ENCODE measurements around the gene MOK.
"Not testable (repeated sequence)": the region's sequence is repeated elsewhere in the genome, so short reads cannot be mapped to it uniquely, and the experiment has no call there.

The MOK gene

DNA sequence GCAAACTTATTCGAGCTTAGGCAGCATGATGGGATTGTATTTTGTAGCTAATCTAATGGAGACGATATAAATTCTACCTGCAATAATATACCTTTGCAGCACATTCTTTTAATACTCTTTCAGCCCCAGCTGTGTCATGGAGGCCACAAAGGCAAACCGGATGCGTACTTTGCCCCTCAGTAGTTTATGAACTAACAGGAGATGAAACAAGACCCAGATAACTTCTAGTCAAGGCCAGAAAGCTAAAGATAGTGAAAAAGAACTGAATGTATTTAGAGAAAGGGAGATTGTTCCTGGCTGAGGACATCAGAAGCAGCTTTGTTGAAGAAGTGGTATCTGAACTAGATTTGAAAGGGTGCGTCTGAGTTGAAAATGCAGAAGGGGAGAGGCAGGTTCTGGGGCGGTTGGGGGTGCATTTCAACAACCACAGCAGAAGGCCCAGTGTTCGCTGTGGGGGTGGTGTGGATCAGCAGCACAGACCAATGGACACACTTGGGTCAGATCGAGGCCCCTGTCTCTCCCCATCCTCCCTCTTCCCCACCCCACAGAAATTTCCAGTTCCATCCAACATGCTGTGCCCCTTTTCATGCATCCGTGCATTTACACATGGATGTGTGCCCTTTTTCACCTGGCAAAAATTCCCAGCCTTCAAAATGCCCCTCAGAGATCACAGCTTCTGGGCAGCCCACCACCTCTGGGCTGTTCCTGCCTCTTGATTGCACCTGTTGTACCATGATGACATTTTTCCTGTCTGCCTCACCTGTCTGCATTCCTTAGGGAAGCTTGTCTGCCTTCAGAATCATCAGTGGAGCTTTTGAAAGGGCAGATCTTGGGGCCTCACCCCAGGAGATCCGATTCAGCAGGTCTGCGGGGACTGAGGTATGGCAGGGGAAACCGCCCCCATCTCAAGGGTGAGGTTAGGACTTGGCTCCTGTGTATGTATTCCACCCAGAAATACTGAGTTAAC, 16.8 kb upstream of the MOK start:
- DNase-seq = no peak

DNA sequence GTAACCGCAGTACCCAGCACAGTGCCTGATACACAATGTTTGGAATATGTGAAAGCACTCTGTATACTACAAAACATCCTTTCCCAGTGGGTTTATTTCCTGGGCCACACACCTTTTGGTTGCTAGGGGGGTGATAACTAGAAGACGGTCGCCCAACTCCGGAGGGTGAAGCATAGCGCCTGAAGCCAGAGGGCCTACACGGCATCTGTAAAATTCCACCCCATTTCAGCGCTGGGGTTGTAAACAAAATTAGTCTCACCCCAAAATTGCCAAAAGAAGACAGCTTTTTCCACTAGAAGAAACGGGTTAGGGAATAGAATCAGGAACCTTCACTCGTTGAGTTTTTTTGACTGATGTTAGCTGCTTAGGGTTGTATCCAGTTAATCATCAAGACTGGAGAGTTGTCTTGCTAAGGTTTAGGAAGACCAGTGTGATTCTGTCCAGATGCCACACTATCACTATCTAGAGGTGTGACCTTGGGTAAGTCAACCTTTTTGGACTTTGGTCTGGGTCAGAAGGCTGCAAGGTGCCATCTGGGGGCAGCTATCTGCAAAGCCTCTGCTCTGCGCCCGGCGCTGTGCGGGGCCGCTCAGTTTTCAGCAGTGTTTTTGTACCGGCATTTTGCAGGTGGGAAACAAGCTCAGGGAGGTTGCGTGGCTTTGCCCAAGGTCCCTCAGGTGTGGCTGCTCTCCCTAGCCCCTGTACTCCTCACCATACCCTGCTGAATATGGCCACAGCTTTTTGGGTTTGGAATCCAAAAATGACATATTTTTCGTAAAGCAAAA, 15.9 kb upstream of the MOK start:
- DNase-seq = no peak

DNA sequence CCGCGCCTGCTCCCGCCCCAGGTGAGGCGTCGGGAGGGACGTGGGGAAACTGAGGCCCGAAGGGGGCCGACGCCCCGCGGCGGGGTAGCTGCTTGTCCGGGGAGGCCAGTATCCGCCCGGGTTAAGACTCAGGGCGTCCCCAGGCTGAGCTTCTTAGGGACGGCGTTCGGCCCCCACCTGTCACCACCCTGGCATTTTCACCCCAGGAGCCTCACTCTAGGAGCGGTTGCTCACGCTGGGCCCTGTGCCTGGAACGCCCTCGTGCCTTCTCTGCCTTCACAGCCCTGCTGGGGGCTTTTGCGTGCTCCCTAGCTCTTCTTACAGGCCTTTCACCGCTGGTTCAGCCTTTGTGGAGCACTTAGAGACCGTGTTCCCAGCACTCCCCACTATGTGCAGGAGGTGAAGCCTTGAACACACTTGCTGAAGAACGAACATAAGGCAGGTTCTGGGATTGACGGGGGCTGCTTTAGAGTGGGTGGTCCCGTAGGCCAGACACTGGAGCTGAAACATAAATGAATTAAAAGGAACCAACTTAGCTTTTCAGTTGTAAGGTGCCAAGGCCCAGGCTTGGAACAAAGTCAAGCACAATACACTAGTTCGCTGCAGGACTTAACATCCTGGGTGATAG, 15.2 kb upstream of the MOK start:
- DNase-seq = peak; percentile 44

DNA sequence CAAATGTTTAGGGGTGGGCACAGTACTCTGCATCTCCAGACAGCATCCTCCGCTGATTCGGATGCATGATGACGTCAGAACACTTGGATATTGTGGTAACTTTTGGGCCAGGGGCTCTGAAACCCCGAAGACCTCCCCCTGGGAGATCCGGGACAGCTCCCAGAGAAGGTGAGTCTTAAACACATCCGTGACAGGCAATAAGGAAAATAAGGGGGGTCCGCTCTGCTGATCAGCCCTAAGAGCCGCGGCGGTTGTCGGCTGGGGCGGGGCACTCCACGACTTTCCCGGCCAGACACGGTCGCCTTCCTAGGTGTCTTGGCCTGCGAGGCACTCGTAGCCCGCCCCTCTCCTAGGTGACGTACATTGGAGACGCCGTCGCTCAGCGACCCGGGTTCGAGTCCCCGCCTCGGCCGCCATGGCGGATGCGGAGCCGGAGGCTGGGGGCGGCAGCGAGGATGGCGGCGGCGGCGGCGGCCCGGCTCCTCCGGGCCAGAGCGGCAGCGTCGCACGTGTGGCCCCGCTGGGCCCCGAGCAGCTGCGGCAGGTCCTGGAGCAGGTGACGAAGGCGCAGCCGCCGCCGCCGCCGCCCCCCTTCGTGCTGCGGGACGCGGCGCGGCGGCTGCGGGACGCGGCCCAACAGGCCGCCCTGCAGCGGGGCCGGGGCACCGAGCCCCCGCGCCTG, 14.5 kb upstream of the MOK start, which contains the start of gene ZNF839:
TSS of gene ZNF839 (plus strand) at position 396 of the 682 bp plus-strand sequence. CDS start at position 416, 20 bp downstream.
- peak; percentile 93 for DNase-seq

DNA sequence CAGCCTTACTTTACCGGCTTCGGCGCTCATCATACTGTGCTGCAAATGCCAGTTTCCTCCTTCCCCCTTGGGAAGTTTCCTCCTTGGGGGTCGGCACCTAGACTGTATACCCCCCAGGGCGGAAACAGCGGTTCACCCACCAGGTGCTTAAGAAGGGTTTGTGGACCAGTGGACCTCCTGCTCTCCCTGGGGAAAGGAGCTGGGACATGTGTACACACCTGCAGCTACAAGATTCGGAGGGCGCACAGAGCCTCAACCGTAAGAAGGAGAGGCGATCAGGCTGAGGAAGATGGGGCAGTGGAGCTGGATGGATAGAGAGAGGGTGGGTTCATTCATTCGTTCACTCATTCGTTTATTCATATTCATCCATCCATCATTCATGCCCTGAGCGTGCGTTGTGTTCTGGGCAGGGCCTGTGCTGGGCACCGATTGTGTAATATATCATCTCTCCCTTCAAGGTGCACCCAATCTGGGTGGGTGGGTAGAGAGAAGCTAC, 13.9 kb upstream of the MOK start:
- DNase-seq = no peak

DNA sequence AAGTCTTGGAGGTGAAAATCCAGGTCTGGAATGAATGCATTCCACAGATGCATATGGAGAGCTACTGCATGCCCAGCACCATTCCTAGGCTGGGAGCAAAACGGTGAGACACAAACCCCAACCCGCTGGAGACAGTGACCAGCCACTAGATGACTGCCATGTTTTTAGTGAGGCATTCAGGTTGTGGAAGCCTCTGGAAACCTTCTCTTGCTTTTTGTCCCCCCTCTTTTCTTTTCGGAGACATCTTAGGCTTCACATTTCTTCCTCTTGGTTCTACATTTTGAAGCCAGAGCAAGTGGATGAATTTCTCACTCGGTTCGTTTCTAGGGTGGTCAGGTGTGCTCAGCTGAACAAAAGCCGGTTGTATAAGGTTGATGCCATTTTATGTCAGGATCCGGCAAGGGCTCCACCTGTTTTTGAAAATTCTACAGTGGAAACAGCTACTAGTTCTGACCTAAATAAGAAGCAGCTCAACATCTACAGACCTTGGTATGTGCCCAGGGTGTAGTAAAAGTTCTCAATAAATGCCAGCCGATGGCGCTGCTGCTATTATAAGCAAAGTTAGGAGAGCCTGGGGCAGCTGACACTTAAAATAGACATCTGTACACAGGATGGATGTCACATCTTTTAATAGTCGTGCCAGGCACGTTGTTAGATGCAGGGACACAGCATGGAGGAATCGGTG, 12.7 kb upstream of the MOK start:
- DNase-seq = no peak

DNA sequence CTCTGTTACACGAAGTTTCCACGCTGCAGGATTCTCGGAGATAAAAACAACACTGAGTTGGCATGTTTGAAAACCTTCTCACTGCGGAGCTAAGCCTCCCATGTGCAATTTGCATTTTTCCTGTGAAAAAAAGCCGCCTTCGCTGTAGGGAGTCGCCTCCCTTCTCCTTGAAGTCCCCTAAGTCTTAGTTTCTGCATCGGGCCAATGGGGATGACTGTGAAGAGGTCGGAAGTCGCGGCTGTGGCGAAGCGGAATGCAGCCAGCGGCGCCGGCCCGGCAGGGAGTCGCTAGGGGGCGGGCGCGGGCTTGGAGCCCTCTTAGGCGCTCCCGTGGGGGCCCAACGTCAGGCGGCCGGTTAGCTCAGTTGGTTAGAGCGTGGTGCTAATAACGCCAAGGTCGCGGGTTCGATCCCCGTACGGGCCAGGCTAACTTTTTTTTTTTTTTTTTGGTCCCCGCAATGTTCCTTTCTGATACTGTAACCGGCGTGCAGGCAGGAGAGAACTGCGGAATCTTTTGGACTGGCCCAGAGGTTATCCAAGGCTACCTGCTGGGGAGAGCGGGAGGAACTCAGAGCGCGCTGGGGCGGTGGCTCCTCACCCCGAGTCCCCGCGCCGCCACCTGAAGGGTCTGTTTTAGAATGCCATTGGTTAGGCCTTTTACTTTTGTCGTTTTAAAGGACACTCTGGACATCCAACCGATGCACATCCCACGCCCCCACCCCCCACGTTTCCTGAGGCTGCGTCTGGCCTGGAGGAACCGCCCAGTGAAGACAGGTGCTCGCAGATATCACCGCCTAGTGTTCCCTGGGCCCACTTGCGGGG, 12.0 kb upstream of the MOK start:
- peak; percentile 92 for DNase-seq

DNA sequence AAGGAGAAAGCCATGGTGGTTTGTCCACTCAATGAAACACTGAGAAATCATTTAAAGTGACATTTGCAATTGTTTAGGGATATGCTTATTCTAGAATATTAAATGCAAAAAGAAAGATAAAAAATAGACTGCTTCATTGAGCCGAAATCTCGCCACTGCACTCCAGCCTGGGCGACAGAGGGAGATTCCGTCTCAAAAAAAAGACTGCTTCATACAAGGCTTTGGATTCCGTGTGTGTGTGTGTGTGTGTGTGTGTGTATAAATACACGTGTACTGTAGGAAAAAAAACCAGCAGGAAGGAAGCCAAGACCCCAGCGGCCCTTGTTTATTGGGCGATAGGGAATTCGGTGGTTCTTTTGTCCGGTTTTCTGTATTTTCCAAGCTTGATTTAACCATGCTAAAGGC, 11.4 kb upstream of the MOK start:
- DNase-seq = peak; percentile 30

DNA sequence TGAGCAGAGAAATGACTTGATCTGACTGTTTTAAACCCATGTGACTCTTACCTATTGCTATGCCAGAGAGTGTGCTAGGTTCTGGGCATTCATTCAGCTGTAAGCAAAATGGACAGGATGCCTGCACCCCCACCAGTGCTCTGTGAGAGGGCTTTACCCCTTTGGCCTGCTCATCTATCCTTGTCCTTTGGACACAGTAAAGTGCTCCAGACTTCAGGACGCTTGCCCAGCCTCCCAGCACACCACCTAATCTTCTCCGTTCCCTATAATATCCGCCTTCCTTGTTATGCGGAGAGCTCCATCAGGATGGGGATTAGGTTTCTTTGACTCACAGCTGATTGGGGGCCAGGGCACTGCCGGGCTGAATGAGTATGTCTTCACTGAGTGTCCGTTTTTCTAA, 10.2 kb upstream of the MOK start:
- no peak for DNase-seq

DNA sequence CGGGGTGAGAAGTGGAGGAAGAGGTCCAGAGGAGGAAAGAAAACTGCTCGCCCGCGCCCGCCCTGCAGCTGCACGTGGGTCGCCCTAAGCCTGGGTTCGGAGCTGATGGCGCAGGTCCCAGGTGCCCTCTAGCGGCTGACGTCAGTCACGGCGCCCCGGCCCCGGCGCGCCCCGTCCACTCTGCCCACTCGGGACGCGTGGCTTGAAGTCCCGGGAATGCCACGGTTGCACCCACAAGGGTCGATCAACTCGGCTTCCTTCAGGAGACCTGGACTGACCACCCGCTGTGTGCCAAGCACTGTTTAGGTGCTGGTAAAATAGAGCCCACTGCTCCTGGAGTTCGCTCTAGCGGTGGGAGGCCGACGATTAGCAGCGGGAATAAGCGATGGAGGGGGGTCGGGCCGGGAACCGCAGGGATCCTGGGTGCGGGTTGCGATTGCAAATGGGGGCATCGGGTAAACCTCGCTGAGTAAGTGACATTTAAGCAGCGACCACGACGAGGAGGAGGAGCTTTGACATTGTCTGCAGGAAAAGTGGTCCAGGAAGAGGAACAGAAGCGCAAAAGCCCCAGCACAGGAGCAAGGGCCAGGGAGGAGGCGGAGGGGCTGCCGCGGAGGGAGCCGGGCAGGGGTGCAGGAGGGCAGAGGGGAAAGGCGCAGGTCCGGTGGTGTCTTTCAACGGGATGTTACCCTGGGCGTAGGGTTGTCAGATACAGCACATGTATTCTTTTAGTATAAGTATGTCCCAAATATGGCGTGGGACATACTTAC, 9.5 kb upstream of the MOK start:
- DNase-seq = peak; percentile 80

DNA sequence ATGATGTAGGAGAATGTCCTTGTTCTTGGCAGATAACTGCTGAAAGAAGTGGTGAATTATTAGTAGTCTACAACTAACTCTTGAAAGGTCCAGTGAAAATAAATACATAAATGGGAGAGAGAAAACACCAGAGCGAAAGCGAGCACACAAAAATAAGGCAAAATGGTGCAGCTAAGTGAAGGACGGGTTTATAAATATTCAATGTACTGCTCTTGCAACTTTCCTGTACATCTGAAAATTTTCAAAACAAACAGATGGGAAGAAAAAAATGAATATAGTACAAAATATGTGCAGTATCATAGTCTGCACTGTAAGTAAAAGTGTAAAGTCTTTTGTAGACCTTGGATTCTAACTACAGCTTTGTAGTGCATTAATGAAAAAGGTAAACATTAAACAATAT, 1.3 kb downstream of the MOK start:
- no peak for DNase-seq

DNA sequence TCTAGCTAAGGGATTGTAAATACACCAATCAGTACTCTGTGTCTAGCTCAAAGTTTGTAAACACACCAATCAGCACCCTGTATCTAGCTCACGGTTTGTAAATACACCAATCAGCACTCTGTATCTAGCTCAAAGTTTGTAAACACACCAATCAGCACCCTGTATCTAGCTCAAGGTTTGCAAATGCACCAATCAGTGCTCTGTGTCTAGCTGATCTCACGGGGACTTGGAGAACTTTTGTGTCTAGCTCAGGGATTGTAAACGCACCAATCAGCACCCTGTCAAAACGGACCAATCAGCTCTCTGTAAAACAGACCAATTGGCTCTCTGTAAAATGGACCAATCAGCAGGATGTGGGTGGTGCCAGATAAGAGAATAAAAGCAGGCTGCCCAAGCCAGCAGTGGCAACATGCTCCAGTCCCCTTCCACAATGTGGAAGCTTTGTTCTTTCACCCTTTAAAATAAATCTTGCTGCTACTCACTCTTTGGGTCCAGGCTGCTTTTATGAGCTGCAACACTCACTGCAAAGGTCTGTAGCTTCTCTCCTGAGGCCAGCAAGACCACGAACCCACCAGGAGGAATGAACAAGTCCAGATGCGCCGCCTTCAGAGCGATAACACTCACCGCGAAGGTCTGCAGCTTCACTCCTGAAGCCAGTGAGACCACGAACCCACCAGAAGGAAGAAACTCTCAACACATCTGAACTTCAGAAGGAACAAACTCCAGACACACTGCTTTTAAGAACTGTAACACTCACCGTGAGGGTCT, 6.5 kb downstream of the MOK start:
- not testable (repeated sequence) for DNase-seq

DNA sequence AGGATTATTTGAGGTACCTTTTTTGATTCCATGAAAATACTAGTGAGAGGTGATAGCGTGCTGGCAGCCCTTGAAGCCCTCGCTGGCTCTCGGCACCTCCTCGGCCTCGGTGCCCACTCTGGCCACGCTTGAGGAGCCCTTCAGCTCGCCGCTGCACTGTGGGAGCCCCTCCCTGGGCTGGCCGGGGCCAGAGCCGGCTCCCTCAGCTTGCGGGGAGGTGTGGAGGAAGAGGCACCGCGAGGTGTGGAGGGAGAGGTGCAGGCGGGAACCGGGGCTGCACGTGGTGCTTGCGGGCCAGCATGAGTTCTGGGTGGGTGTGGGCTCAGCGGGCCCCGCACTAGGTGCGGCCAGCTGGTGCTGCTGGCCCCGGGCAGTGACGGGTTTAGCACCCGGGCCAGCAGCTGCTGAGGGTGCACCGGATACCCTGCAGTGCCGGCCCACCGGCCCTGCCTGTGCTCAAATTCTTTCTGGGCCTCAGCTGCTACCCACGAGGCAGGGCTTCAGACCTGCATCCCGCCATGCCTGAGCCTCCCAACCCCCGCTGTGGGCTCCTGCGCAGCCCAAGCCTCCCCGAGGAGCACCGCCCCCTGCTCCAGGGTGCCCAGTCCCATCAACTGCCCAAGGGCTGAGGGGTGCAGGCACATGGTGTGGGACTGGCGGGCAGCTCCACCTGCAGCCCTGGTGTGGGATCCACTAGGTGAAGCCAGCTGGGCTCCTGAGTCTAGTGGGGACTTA, 7.4 kb downstream of the MOK start:
- DNase-seq = no peak

DNA sequence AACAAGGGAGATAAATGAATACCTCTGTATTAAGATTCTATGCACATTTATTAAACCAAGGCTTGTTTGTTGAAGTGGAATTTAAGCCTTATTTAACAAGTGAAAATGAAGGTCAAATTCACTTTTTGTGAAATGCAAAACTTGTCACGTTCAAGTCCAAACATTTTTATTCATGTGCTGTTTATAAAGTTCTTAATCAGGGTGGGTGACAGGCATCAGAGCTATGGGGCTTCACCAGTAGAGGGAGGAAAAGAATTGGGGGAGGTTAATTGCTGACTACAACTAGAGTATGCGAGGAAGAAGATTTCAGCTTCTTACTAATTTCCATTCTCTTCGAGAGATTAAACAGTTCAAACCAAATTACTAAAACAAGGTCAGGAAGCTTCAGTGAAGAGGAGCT, 9.7 kb downstream of the MOK start:
- DNase-seq = no peak

DNA sequence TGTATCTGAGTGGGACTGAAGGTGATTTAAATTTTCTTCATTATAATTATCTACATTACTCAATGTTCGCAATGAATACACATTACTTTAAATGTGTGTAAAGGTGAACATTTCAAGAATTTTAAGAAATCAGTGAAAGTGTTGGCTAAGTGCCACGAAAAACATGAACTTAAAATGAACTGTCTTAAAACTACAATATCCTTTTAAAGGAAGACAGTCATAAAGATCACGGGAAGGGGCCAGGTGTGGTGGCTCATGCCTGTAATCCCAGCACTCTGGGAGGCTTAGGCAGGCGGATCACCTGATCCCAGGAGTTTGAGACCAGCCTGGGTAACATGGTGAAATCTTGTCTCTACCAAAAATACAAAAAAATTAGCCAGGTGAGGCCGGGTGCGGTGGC, 11.2 kb downstream of the MOK start:
- no peak for DNase-seq

DNA sequence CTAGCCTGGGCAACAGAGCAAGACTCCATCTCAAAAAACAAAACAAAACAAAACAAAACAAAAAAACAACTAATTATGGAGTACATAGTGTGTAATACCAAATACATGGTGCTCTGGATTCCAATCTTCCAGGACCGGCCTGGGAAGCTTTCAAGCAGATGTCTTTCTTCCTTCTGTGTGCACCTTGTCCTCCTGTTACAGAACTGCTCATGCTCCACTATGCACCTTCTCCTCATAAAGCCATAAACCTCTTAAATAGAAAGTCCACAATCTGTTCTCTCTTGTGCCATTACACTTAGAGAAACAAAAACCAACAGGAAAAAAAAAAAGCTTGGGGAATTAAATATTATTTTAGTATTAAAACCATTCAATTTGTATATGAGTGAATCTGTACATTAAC, 12.5 kb downstream of the MOK start:
- DNase-seq = no peak

DNA sequence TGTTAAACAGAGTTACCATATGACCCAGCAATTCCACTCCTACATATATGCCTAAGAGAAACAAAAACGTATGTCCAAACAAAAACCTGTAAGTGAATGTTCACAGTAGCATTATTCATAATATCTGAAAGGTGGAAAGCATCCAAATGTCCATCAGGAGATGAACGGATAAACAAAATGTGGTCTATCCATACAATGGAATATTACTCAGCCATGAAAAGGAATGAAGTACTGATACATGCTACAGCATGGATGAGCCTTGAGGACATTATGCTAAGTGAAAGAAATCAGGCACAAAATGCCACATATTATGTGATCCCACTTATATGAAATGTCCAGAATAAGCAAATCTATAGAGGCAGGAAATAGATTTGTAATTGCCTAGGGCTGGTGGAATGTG, 16.8 kb downstream of the MOK start:
- no peak for DNase-seq

DNA sequence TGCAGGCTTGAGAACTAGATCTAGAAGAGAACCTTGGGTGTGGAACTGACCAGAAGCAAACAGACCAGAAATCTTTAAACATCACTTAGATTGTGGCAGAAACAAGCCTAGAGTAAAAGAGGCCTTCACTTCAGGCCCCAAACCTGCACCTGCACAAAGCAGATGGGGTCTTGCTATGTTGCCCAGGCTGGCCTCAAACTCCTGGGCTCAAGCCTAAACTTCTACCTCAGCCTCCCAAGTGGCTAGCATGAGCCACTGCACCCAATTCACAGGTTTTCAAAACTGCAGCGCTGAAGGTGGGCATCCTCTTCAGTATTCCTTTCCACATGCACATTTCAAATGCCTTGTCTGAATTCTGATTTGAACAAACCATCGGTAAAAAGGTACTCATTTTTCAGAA, 19.9 kb downstream of the MOK start:
- no peak for DNase-seq

DNA sequence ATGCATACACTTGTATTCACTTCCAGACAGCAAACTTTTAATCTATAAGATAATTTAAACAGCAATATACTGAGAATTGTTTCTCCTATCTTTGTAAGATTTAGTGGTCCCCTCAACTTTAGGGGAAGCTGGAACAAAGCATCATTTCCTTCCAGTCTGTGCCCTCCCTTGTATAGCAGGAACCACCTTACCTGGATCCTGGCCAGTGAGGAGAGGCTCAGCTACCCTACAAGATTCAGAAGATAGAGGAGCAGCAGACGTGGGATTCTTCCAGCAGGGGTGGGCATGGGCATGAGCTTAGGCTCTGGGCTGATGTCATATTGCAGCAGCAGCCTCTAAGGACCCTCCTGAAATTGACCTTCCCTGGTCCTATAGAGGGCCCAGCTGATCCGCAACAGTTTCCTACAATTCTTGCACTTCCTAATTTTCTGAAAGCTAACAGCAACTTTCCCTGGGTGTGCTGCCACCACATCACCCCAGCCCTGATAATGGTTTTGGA, 21.3 kb downstream of the MOK start:
- DNase-seq = no peak
